ENCODE results near the gene GNL2.
A peak's percentile ranks its signal among the peaks of the same experiment; 100 is the strongest.

Gene GNL2

DNA sequence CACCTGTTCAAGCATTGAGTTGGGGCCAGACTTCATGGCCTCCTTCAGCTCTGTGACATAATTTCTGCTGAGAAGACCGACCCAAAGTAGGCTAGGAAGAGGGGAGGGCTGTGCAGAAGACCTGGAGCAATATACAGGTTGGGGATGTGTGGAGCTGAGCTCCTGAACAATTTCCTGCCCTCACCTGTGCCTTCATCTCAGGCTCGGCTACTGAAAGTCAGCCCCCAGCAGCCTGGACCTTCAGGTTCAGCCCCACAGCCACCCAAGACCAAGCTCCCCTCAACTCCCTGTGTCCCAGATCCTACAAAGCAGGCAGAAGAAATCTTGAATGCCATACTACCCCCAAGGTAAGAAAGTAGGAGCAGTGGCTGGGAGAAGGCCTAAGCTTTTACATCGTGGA lies 38.3 kb downstream of the GNL2 start:
- no CpG with 5 or more reads among the region's 3 CpGs for WGBS, 2 donors (ENCODE audit: extremely low coverage in 2 of 2, insufficient read length in 2 of 2, insufficient replicate concordance in 1 of 2)
- Histone ChIP-seq H3K4me2 (ENCODE audit: insufficient read depth, low read length, poor library complexity, severe bottlenecking) (peak overlapping the region; percentile 87), H4K91ac (ENCODE audit: low read depth, low read length, poor library complexity) (no peak overlapping the region), H3K27me3 (ENCODE audit: control insufficient read depth in 3 of 3, insufficient read depth in 3 of 3, low read depth in 1 of 3, low read length in 3 of 3) (no peaks in the 10 kb centered on the region), H3K36me3 (replicated peaks in 1 of 2; ENCODE audit: control insufficient read depth in 2 of 2, insufficient read depth in 2 of 2, low read length in 2 of 2) (peaks cover 13 to 28% of the 10 kb centered on the region in 2 donors), H3K4me3 (ENCODE audit: low read length in 2 of 2) (peak overlapping the region; percentile 59 to 82), H4K8ac (ENCODE audit: low read depth, low read length) (no peak overlapping the region), H2BK5ac (ENCODE audit: low read length) (no peak overlapping the region), H3K14ac (ENCODE audit: low read length) (no peak overlapping the region), H3K9me3 (replicated peaks in 1 of 2; ENCODE audit: control insufficient read depth in 2 of 2, insufficient read depth in 1 of 2, low read depth in 1 of 2, low read length in 2 of 2) (peaks cover 0 to 4% of the 10 kb centered on the region in 2 donors), H2BK15ac (ENCODE audit: low read length) (peak overlapping the region; percentile 50), H3K27ac (replicated peaks; ENCODE audit: low read length) (no peak overlapping the region), H3K79me1 (ENCODE audit: low read depth, low read length) (peaks cover 12% of the 10 kb centered on the region), H3K23ac (ENCODE audit: low read depth, low read length, poor library complexity) (no peak overlapping the region), H3K9ac (ENCODE audit: low read depth, low read length, poor library complexity) (peak overlapping the region; percentile 71), H2BK120ac (ENCODE audit: low read depth, low read length) (no peak overlapping the region), H3K4me1 (ENCODE audit: control insufficient read depth in 2 of 2, insufficient read depth in 1 of 2, low read depth in 1 of 2, low read length in 2 of 2) (peaks cover 14 to 15% of the 10 kb centered on the region in 2 donors), H3K4ac (ENCODE audit: low read length) (no peak overlapping the region), H2BK12ac (ENCODE audit: low read length) (no peak overlapping the region), H2AFZ (ENCODE audit: low read length) (peak overlapping the region; percentile 82), H2AK5ac (ENCODE audit: low read depth, low read length) (peak overlapping the region; percentile 83), H3K18ac (ENCODE audit: low read length) (peak overlapping the region; percentile 60)
- DNase-seq (ENCODE audit: low spot score): no peak

GRCh38 chr1:37556712-37557196 lies 39.0 kb downstream of the GNL2 start, which contains the start of gene DNALI1:
DNALI1 (plus strand) TSS chr1:37556940; CDS start chr1:37556995, 55 bp downstream.
- H3K4me1 ChIP-seq (ENCODE audit: control insufficient read depth in 2 of 2, insufficient read depth in 1 of 2, low read depth in 1 of 2, low read length in 2 of 2): peaks cover 14 to 15% of the 10 kb centered on the region in 2 donors
- peaks cover 12% of the 10 kb centered on the region for H3K79me1 ChIP-seq (ENCODE audit: low read depth, low read length)
- H3K9me3 ChIP-seq (replicated peaks in 1 of 2; ENCODE audit: control insufficient read depth in 2 of 2, insufficient read depth in 1 of 2, low read depth in 1 of 2, low read length in 2 of 2): peaks cover 0 to 4% of the 10 kb centered on the region in 2 donors
- H4K91ac ChIP-seq (ENCODE audit: low read depth, low read length, poor library complexity): no peak within 1 kb of the TSS
- H3K27me3 ChIP-seq (ENCODE audit: control insufficient read depth in 3 of 3, insufficient read depth in 3 of 3, low read depth in 1 of 3, low read length in 3 of 3): no peaks in the 10 kb centered on the region
- peak within 1 kb of the TSS; percentile 82 for H2AFZ ChIP-seq (ENCODE audit: low read length)
- H2AK5ac ChIP-seq (ENCODE audit: low read depth, low read length): peak within 1 kb of the TSS; percentile 83
- H3K23ac ChIP-seq (ENCODE audit: low read depth, low read length, poor library complexity): no peak within 1 kb of the TSS
- H3K9ac ChIP-seq (ENCODE audit: low read depth, low read length, poor library complexity): peak within 1 kb of the TSS; percentile 71
- no peak within 1 kb of the TSS for H4K8ac ChIP-seq (ENCODE audit: low read depth, low read length)
- H2BK12ac ChIP-seq (ENCODE audit: low read length): no peak within 1 kb of the TSS
- H3K4ac ChIP-seq (ENCODE audit: low read length): no peak within 1 kb of the TSS
- peak within 1 kb of the TSS; percentile 59 to 82 for H3K4me3 ChIP-seq (ENCODE audit: low read length in 2 of 2)
- H3K14ac ChIP-seq (ENCODE audit: low read length): no peak within 1 kb of the TSS
- H3K4me2 ChIP-seq (ENCODE audit: insufficient read depth, low read length, poor library complexity, severe bottlenecking): peak within 1 kb of the TSS; percentile 87
- H3K36me3 ChIP-seq (replicated peaks in 1 of 2; ENCODE audit: control insufficient read depth in 2 of 2, insufficient read depth in 2 of 2, low read length in 2 of 2): peaks cover 9 to 28% of the 10 kb centered on the region in 2 donors
- H2BK15ac ChIP-seq (ENCODE audit: low read length): peak within 1 kb of the TSS; percentile 50
- peak within 1 kb of the TSS; percentile 82 for H3K18ac ChIP-seq (ENCODE audit: low read length)
- no peak within 1 kb of the TSS for H3K27ac ChIP-seq (replicated peaks; ENCODE audit: low read length)
- DNase-seq (ENCODE audit: low spot score): peak; percentile 91
- no peak within 1 kb of the TSS for H2BK120ac ChIP-seq (ENCODE audit: low read depth, low read length)
- no CpG with 5 or more reads among the region's 31 CpGs for WGBS, 2 donors (ENCODE audit: extremely low coverage in 2 of 2, insufficient read length in 2 of 2, insufficient replicate concordance in 1 of 2)
- H2BK5ac ChIP-seq (ENCODE audit: low read length): no peak within 1 kb of the TSS

DNA sequence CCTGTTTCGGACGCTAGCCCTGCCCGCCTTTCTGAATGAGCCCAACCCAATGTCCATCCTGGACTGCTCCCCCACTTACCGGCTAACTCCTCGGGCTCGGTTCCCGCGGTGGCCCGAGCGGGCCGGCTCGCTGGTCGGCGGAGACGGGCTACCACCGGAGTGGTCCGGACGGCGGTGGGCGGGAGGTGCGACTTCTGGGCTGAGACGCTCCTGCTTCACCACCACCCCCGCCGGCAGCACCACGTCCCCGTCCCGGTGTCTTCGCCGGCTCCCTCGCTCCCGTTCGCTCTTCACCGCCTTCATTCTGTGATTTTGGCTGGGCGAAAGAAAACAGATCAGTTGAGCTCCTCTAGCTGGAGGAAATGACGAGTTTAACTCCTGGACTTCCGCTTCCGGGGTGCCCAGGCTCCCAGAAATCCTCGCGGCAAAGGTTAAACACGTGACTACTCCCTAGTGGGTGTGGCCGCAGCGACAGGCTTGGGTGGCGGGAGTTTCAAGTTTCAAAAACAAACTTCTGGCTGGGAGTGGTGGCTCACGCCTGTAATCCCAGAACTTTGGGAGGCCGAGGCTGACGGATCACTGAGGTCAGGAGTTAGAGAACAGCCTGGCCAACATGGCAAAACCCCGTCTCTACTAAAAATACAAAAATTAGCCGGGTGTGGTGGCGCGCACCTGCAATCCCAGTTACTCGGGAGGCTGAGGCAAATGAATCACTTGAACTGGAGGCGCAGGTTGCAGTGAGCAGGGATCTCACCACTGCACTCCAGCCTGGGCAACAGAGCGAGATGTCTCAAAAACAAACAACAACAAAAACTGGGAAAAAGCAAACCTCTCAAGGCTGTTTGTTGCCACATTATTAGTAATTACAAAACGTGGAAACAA lies 41.6 kb downstream of the GNL2 start, which contains the start of gene SNIP1:
Gene SNIP1, minus strand, starts transcription at position 367 of the 882 bp plus-strand sequence. Its CDS starts 64 bp downstream, at position 303.
- Histone ChIP-seq H3K18ac (ENCODE audit: low read length) (peak within 1 kb of the TSS; percentile 87), H2AFZ (ENCODE audit: low read length) (peak within 1 kb of the TSS; percentile 93), H3K14ac (ENCODE audit: low read length) (no peak within 1 kb of the TSS), H3K4me2 (ENCODE audit: insufficient read depth, low read length, poor library complexity, severe bottlenecking) (peak within 1 kb of the TSS; percentile 74), H3K4ac (ENCODE audit: low read length) (no peak within 1 kb of the TSS), H2BK12ac (ENCODE audit: low read length) (no peak within 1 kb of the TSS), H3K4me1 (ENCODE audit: control insufficient read depth in 2 of 2, insufficient read depth in 1 of 2, low read depth in 1 of 2, low read length in 2 of 2) (peaks cover 14 to 15% of the 10 kb centered on the region in 2 donors), H3K27me3 (ENCODE audit: control insufficient read depth in 3 of 3, insufficient read depth in 3 of 3, low read depth in 1 of 3, low read length in 3 of 3) (no peaks in the 10 kb centered on the region), H2AK5ac (ENCODE audit: low read depth, low read length) (no peak within 1 kb of the TSS), H3K4me3 (ENCODE audit: low read length in 2 of 2) (peak within 1 kb of the TSS; percentile 98), H3K23ac (ENCODE audit: low read depth, low read length, poor library complexity) (peak within 1 kb of the TSS; percentile 70), H4K8ac (ENCODE audit: low read depth, low read length) (no peak within 1 kb of the TSS), H3K36me3 (replicated peaks in 1 of 2; ENCODE audit: control insufficient read depth in 2 of 2, insufficient read depth in 2 of 2, low read length in 2 of 2) (peaks cover 4 to 41% of the 10 kb centered on the region in 2 donors), H2BK15ac (ENCODE audit: low read length) (no peak within 1 kb of the TSS), H2BK120ac (ENCODE audit: low read depth, low read length) (no peak within 1 kb of the TSS), H3K9me3 (replicated peaks in 1 of 2; ENCODE audit: control insufficient read depth in 2 of 2, insufficient read depth in 1 of 2, low read depth in 1 of 2, low read length in 2 of 2) (peaks cover 0 to 4% of the 10 kb centered on the region in 2 donors), H3K27ac (replicated peaks; ENCODE audit: low read length) (no peak within 1 kb of the TSS), H2BK5ac (ENCODE audit: low read length) (no peak within 1 kb of the TSS), H4K91ac (ENCODE audit: low read depth, low read length, poor library complexity) (no peak within 1 kb of the TSS), H3K9ac (ENCODE audit: low read depth, low read length, poor library complexity) (peak within 1 kb of the TSS; percentile 89), H3K79me1 (ENCODE audit: low read depth, low read length) (peaks cover 12% of the 10 kb centered on the region)
- DNase-seq (ENCODE audit: low spot score): peak; percentile 71
- WGBS, 2 donors (ENCODE audit: extremely low coverage in 2 of 2, insufficient read length in 2 of 2, insufficient replicate concordance in 1 of 2): no CpG with 5 or more reads among the region's 54 CpGs

DNA sequence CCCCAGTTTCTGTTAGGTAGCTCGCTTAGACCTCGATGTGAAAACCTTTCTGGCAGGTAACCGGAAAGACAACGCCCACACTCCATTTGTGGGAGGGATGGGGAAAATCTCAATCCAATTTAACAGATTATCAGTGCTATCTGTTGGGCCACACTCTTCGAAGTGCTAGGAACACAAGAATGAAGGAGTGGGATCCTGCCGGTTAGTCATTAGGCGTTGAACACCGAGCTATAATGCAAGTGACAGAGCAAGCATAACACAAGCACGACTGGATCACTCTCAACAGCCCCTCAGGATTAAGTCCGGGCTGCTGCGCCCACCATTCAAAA lies 42.2 kb downstream of the GNL2 start:
- Histone ChIP-seq H3K4ac (ENCODE audit: low read length) (no peak overlapping the region), H3K4me1 (ENCODE audit: control insufficient read depth in 2 of 2, insufficient read depth in 1 of 2, low read depth in 1 of 2, low read length in 2 of 2) (peaks cover 14 to 15% of the 10 kb centered on the region in 2 donors), H3K23ac (ENCODE audit: low read depth, low read length, poor library complexity) (no peak overlapping the region), H3K4me2 (ENCODE audit: insufficient read depth, low read length, poor library complexity, severe bottlenecking) (peak overlapping the region; percentile 74), H4K91ac (ENCODE audit: low read depth, low read length, poor library complexity) (no peak overlapping the region), H2AK5ac (ENCODE audit: low read depth, low read length) (no peak overlapping the region), H3K36me3 (replicated peaks in 1 of 2; ENCODE audit: control insufficient read depth in 2 of 2, insufficient read depth in 2 of 2, low read length in 2 of 2) (peaks cover 4 to 41% of the 10 kb centered on the region in 2 donors), H2BK5ac (ENCODE audit: low read length) (no peak overlapping the region), H3K4me3 (ENCODE audit: low read length in 2 of 2) (peak overlapping the region; percentile 98), H2BK120ac (ENCODE audit: low read depth, low read length) (no peak overlapping the region), H3K9me3 (replicated peaks in 1 of 2; ENCODE audit: control insufficient read depth in 2 of 2, insufficient read depth in 1 of 2, low read depth in 1 of 2, low read length in 2 of 2) (peaks cover 0 to 4% of the 10 kb centered on the region in 2 donors), H2BK12ac (ENCODE audit: low read length) (no peak overlapping the region), H4K8ac (ENCODE audit: low read depth, low read length) (no peak overlapping the region), H2AFZ (ENCODE audit: low read length) (peak overlapping the region; percentile 93), H3K18ac (ENCODE audit: low read length) (no peak overlapping the region), H3K9ac (ENCODE audit: low read depth, low read length, poor library complexity) (peak overlapping the region; percentile 89), H3K14ac (ENCODE audit: low read length) (no peak overlapping the region), H2BK15ac (ENCODE audit: low read length) (no peak overlapping the region), H3K27me3 (ENCODE audit: control insufficient read depth in 3 of 3, insufficient read depth in 3 of 3, low read depth in 1 of 3, low read length in 3 of 3) (no peaks in the 10 kb centered on the region), H3K79me1 (ENCODE audit: low read depth, low read length) (peaks cover 10% of the 10 kb centered on the region), H3K27ac (replicated peaks; ENCODE audit: low read length) (no peak overlapping the region)
- no peak for DNase-seq (ENCODE audit: low spot score)
- no CpG with 5 or more reads among the region's 11 CpGs for WGBS, 2 donors (ENCODE audit: extremely low coverage in 2 of 2, insufficient read length in 2 of 2, insufficient replicate concordance in 1 of 2)
